Stimulated activated CD8-positive, alpha-beta memory T cell treated with anti-CD3 and anti-CD28 coated beads, Interleukin-12 subunit alpha, Interleukin-12 subunit beta, amount 100 ng/mL, for 4 hours (primary cell): ENCODE results near the gene C1GALT1.

Source experiments
- DNase-seq: peaks from one replicate; pipeline ENCODE4 v3.0.0-alpha.2; 2020; ENCODE audit warnings: low read depth

C1GALT1 gene

GRCh38 chr7:7201578-7202374 is 19.4 kb downstream of the C1GALT1 start:
- peak; percentile 8 for DNase-seq

- no peak for DNase-seq
Observed at GRCh38 chr7:7202375-7202720, 20.0 kb downstream of the C1GALT1 start.

- DNase-seq: no peak
Observed at GRCh38 chr7:7203813-7204575, 21.6 kb downstream of the C1GALT1 start.

- DNase-seq: no peak
Observed at GRCh38 chr7:7207876-7208275, 25.5 kb downstream of the C1GALT1 start.

- no peak for DNase-seq
Observed at GRCh38 chr7:7208520-7208919, 26.2 kb downstream of the C1GALT1 start.

GRCh38 chr7:7209412-7210050 is 27.2 kb downstream of the C1GALT1 start:
- DNase-seq: no peak

- DNase-seq: no peak
Observed at GRCh38 chr7:7210475-7211237, 28.3 kb downstream of the C1GALT1 start.

GRCh38 chr7:7212612-7213011 is 30.3 kb downstream of the C1GALT1 start:
- no peak for DNase-seq

GRCh38 chr7:7214398-7215347 is 32.3 kb downstream of the C1GALT1 start:
- no peak for DNase-seq

- DNase-seq: no peak
Observed at GRCh38 chr7:7216279-7216678, 33.9 kb downstream of the C1GALT1 start.

GRCh38 chr7:7219216-7219615 is 36.9 kb downstream of the C1GALT1 start:
- DNase-seq: no peak

- no peak for DNase-seq
Observed at GRCh38 chr7:7220821-7221220, 38.5 kb downstream of the C1GALT1 start.

- DNase-seq: no peak
Observed at GRCh38 chr7:7221599-7222038, 39.3 kb downstream of the C1GALT1 start.

GRCh38 chr7:7223250-7223649 is 40.9 kb downstream of the C1GALT1 start:
- no peak for DNase-seq

- DNase-seq: no peak
Observed at GRCh38 chr7:7226407-7226806, 44.1 kb downstream of the C1GALT1 start.

- DNase-seq: no peak
Observed at GRCh38 chr7:7228472-7228871, 46.1 kb downstream of the C1GALT1 start.

- no peak for DNase-seq
Observed at GRCh38 chr7:7228967-7229366, 46.6 kb downstream of the C1GALT1 start.

GRCh38 chr7:7231000-7231399 is 48.7 kb downstream of the C1GALT1 start:
- no peak for DNase-seq

GRCh38 chr7:7231865-7232264 is 49.5 kb downstream of the C1GALT1 start:
- no peak for DNase-seq

GRCh38 chr7:7235347-7235746 is 53.0 kb downstream of the C1GALT1 start:
- no peak for DNase-seq

GRCh38 chr7:7236041-7236440 is 53.7 kb downstream of the C1GALT1 start:
- DNase-seq: no peak
